Endothelial cell of hepatic sinusoid (primary cell): Measurements from ENCODE around the gene IBA57.

Experiments
- in situ Hi-C: cut with HindIII; loops from 2 replicates; pipeline ENCODE4 v1.10.0; 2017; ENCODE audit warnings: low sequenced_read_pairs

The IBA57 gene

DNA sequence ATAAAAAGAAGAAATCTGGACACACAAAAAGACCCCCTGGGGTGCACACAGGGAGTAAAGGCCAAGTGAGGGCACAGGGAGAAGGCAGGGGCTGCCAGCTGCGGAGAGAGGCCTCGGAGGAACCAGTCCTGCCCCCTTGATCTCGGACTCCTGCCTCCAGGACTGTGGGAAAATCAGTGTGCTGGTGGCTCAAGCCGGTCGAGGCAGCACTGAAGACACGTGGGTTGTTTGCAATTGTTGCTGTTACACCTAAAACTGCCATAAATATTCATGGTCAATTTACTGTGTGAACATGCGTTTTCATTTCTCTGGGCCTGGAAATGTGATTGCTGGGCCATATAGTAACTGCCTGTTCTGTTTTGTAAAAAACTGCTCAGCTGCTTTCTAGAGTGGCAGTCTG is 18.5 kb downstream of the IBA57 start:
- in situ Hi-C loops: no loop called here

DNA sequence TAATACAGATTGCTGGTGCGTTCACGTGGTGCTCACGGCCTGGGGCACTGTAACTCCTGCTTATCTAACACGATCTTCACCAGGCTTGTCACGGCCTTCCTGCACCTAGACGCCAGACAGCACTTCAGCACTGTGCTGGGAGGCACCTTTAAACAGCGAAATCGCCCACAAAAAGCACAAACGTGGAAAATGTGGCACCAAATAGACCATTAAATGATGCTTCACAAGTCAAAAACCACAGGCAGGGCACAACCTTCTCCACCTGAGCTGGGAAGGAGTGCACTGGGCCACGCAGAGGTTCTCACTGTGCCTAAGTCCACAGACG is 20.0 kb downstream of the IBA57 start:
- in situ Hi-C loops: loop anchor here (5.0 kb wide), 1 partner anchor 48 kb away; no protein-coding TSS in a partner anchor

DNA sequence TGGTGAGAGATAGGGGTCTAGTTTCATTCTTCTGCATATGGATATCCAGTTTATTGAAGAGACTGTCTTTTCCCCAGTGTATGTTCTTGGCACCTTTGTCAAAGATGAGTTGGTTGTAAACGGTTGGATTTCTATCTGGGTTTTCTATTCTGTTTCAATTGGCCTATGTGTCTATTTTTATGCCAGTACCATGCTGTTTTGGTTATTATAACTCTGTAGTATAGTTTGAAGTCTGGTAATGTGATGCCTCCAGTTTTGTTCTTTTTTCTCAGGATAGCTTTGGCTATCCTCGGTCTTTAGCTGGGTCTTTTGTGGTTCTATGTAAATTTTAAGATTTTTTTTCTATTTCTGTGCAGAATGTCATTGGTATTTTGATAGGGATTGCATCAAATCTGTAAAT is 22.6 kb downstream of the IBA57 start:
- in situ Hi-C loops: loop anchor here (5.0 kb wide), 1 partner anchor 51 kb away; no protein-coding TSS in a partner anchor

DNA sequence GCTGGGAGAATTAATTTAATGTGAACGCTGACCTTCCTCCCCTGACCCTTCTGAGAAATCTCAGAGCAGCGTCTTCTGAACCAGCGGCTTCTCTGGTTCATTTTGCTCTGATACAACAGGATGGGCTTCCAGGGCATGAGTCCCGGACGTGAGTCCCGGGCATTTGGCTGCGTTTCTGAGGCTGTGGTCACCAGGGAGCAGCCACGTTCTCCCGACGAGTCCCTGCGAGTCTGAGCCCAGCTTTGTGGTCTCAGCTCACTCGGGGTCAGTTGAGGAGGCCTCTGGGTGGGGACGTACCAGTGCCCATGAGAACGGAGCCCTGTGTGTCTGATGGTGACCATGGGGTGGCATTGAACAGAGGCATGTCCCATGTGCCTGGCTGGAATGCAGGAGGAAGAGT is 24.6 kb downstream of the IBA57 start:
- in situ Hi-C loops: no loop called here

DNA sequence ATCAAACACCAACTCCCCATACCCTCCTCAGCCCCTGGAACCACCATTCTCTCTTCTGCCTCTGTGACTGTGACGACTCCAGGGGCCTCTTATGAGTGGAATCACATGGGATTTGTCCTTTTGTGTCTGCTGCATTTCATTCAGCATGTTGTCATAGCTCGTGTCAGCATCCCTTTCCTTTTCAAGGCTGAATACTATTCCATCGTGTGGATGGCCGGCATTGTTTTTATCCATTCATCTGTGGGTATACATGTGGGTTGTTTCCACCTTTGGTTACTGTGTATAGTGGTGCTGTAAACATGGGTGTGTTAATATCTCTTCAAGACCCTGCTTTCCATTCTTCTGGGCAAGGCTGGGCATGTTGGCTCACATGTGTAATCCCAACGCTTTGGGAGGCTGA is 25.2 kb downstream of the IBA57 start:
- in situ Hi-C loops: no loop called here

DNA sequence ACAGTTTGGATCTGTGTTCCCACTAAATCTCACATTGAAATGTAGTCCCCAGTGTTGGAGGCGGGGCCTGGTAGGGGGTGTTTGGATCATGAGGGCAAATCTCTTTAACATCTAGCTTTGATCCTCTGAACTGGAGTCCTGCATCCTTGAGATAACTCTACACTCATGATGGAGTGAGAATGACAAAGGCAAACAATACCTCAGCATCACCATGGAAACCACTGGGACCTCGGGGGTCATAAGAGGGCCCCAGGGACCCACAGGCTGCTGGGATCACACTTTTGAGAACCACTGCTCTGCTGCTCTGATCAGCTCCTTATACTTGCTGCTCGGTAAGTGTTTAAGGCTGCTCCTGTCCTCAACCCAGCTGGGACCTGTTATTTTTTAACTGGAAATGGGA is 28.8 kb downstream of the IBA57 start:
- in situ Hi-C loops: no loop called here

DNA sequence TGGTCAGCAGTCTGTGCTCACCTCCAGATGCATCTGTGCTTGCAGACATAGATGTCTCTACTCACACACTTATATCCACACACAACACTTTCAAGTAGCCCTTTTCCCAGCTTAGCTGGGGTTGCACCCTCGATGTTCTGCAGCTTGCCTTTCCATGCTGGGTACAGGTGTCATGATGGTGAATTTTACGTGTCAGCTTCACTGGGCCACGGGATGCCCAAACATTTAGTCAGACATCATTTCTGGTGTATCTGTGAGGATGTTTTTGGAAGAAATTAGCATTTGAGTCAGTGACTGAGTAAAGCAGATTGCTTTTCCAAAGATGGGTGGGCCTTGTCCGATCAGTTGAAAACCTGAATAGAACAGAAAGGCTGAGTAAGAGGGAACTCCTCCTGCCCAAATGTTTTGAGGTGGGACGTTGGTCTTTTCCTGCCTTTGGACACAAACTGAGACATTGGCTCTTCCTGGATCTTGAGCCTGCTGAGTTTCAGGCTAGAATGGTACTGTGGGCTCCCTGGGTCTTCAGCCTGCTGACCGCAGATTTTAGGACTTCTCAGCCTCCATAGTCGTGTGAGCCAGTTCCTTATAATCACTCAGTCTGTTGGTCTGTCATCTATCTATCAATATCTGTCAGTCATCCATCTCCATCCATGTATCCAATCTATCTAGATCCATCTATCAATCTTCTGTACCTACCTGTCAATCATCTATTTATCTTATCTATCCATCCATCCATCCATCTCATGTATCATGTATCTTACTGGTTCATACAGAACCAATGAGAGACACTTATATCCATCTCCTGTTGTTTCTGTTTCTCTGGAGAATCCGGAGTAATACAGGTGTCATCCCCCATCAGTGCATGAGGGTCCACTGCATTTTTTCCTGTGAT is 29.6 kb downstream of the IBA57 start:
- in situ Hi-C loops: no loop called here

DNA sequence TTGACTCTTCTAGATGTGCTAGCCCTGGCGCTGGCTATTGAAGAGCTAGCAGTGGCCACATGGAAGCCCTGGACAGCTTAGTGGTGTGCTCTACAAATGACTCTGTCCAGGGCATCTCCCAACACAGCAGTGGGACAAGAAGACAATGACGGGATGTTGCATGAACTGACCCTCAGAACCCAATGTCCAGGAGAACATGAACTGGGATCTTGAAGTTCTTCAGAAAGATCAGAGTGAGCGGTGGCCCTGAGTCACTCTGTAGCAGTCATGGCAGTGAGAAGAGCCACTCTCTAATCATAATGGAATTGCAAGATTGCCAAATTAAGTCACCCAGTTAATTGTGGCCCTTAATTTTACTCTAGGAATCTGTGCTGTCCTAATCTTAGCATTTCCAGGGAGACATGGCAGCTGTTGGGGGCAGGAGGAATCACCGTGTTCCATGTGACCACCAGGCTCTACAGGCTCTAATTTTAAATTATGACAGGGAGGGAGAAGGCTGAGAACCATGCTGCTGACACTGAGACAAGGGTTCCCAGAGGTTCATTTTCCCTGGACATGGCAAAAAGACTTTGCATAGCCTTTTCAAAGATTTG is 32.0 kb downstream of the IBA57 start:
- in situ Hi-C loops: no loop called here

DNA sequence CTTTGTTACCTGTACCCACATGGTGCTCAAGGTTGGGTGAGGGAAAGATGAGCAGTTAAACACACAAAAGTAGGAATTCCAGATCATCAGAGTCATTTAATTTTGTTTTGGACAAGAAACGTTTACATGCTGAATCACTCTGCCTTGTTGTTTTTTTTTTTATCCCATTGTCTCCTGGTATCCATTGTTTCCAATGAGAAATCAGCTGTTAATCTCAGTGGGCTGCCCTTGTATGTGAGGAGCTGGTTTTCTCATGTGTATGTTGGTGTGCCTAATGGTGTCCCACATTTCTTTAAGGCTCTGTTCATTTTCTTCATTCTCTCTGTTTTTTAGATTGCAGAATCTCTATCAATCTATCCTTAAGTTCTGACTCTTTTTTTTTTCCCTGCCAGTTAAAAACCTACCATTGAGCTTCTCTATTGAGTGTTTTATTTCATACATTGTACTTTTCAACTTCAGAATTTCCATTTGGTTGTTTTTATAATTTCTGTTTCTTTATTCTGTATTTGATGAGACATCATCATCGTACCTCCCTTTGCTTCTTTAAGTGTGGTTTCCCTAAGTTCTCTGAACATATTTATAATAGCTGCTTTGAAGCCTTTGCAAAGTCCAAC is 33.5 kb downstream of the IBA57 start:
- in situ Hi-C loops: no loop called here

DNA sequence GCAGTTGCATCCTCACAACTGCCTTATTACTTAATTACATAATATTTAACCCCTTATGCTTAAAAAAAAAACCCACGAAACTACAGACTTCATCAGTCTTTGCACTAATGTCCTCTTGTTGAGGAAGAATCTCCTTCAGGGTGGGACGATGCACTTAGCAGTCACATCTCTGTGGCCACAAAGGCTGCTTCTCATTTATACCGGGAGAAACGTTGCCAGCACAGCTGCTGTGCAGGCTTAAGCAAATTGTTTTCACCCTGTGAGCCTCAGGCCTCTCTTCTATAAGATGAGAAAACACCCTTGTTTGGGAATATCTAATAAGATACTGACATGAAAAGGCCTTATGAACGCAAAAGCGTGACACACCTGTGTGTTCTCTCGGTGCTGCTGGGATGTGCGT is 39.4 kb downstream of the IBA57 start:
- in situ Hi-C loops: no loop called here

DNA sequence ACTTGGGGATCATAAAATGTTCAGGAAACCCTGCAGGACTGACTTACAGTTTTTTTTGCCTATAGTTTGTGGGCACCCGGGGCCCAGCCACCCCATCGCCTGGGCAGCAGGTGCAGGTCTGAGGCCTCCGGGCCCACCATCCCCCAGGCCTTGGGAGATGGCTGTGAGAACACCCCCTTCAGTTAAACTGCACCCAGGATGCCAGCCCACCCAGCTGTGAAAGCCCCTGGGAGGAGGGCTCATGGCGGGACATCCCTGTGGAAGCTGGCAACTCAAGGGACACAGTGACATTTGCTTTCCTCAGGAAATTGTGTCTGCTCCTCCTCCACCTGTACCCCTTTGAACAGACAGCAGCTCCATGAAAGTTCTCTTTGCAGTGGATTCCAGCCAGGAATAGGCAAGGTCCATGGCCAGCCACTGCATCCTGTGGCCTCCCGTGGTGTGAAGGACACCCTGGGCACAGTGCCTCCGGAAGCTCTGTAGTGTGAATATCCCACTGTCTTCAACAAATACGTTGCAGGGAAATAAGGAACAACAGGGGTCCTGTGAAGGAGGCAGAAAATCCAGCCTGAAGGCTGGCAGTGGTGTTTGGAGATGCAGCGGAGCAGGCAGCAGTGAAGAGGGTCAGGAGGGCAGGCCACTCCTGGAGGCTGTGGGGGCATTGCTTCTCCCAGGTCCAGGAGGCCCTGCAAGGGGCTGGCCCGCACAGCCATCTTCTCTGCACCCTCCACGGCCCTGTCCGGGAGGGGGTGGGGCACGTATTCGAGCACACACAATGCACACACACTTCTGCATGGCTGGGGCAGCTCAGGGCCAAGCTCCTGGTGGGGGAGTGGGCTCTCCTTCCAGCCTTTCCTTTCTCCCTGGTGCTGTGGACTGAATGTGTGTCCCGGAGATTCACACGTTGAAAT is 40.2 kb downstream of the IBA57 start:
- in situ Hi-C loops: no loop called here

DNA sequence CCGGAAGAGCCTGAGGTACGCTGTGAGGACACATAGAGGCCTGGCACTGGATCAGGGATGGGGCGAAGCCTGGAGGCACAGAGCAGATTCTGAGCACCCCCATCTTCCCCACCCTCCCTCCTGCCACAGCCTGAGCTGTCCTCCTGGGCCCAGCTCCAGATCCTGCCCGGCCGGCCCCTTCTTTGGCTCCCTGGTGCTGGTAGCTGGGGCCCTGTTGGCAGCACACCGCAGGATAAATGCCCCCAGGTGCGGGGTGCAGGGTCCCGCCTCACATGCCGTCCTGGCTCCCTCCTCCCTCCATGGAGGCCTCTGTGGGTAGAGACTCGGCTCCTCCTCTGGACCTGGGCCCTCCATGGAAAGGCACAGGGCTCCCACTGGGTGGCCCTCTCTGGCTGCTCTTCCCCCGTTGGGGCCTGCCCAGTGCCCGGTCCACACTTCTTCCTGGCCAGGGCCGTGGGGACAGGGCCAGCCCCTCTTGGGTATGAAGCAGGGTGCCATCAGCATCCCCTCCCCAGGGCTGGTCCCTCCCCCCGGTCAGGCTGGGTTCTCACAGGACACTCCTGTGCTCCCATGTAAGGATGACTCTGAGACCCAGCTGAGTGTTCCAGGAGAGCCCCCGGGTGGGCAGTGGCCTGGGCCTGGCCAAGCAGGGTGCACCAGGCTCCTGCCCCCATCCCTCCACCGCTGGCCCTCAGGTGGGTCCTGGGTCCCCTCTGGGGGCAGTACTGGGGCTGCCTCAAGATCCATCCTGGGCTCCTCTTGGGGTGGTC is 41.2 kb downstream of the IBA57 start:
- in situ Hi-C loops: no loop called here

DNA sequence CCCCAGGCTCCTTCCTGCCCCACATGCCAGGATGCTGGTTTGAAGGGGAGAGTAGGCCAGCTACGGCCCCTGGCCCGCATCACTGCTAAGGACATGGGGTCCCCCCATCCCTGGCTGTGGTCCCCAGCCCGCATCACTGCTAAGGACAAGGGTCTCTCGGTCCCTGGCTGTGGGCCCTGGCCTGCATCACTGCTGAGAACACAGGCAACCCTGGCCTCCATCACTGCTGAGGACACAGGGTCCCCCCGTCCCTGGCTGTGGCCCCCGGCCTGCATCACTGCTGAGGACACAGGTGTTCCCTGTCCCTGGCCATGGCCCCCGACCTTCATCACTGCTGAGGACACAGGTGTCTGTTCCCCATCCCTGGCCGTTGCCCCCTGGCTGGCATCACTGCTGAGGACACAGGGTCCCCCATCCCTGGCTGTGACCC is 41.8 kb downstream of the IBA57 start:
- in situ Hi-C loops: no loop called here

DNA sequence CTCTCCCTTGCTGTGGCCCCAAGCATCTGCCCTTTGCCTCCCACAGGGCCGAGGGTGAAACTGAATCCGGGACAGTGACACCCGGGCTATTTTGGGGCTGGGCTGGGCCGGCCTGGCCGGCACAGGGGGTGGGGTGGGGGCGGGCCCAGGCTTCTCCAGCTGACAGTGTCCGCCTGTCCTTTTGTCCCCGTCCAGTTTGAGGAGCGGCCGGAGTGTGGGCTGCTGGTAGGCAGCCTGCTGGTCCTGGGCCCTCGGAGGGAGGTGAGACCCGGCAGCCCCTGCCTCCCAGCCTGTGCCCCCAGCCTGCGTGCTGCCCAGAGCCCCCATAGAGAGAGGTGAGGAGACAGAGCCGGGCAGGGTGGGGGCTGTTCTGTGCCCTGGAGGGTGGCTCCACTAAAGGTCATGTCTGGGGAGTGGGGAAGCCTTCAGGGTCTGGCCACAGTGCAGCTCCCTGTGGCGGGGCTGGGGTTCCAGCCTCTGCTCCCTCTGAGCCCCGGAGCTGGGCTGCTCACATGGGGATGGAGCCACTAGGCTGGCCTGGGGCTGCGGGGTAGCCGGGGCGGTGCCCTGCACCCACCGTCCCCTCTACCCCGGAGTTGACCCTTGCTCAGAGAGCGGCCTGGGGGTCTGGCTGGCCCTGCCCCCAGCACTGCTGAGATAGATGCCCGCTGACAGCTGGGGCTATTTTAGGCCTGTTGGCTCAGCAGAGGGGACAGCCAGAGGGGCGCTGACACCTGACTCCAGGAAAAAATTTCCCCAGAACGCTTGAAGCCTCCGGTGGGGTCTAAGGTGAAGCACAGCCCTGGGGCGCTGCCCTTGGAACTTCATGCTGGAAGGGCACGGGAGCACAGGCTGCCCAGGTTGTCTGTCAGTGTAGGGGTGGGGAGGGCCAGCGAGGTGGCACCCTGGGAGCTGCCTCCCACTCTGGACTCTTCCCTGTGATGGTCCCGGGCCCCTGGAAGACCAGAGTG is 42.5 kb downstream of the IBA57 start, which contains the start of gene OBSCN:
Gene OBSCN (plus strand): TSS at position 194 of the 971 bp plus-strand sequence. CDS start 3,740 bp downstream, outside the sequence.
- in situ Hi-C loops: no loop called here

DNA sequence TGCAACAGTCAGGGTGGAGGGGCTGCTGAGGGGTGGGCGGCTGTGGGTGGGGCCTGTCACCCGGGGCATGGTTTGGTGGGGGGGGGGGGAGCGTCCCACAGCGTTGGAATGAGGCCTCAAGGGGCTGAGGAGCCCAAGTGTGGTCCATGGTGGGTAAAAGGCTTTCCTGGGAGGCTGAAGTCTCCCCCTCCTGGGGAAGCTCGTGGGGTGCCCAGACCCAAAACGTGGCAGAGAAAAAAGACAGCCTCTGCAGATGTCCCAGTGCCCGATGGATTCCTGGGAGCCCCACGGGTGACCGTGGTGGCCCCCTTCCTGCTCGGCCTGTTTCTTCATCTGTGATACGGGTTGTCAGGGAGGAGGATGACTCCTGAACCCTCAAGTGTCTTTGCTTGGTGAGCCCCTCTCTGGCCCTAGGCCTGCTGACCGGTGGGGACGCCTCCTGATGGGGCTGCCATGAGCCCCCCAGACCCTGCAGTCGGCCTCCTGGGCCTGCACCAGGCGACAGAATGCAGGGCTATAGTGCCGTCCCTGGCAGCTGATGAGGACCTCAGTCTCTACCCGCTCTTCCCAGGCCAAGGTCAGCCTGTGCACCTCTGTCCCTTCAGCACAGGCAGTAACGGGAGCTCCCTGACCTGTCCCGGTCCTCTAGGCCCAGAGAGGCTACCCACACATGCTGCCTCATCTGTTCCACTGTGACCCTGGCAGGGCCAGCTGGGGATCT is 43.4 kb downstream of the IBA57 start:
- in situ Hi-C loops: no loop called here

DNA sequence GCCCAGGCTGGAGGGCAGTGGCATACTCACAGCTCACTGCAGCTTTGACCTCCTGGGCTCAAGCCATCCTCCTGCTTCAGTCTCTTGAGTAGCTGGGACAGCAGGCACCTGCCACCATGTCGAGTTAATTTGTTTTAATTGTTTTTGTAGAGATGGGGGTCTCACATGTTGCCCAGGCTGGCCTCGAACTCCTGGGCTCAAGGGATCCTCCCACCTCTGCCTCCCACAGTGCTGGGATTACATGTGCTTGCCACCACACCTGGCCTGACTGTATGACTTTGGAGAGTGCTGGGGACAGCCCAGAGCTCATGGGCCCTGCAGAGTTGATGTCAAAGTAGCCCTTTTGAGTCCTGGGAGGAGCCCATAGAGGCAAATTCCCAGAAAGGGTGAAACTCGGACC is 44.1 kb downstream of the IBA57 start:
- in situ Hi-C loops: loop anchor here (5.0 kb wide), 1 partner anchor 102 kb away; the partner anchor contains the start of gene MRPL55

DNA sequence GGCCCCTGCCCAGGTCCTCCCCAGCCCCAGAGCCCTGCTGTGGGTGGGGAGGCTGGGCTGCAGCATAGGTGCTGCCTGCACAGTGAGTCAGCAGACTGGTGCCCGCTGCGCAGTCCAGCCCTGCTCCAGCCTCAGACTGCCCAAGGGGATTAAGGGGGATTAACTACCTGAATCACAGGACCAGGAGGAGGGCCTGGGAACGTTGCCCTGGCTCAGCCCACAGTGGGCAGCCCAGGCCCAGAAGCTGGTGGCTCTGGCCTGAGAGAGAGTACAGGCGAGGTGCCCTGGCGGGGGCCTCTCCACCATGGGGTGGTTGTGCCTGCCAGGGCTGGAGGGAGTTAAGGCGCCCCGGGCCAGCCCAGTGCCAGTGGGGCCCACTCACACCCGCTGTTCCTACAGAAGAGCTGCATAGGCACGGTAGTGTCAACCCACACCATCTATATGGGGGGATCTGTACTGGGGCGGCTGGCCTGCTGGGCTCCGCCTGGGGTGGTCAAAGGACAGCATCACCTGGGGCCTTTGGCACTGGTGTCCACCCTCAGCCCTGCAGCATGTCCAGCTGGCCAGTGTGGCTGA is 44.6 kb downstream of the IBA57 start:
- in situ Hi-C loops: loop anchor here (5.0 kb wide), 1 partner anchor 103 kb away; the partner anchor contains the start of gene MRPL55
